Epithelial cell of prostate (primary cell): Measurements from ENCODE around the gene TRABD2A.

Source experiments
- DNase-seq: peaks from one replicate; pipeline ENCODE4 v3.0.0-alpha.2; 2011; ENCODE audit warnings: low read depth, low spot score
- H3K27ac ChIP-seq: fragments of 450-650 bp; 2 replicates; pipeline ENCODE4 v1.5.1; 2017; ENCODE audit warnings: mild to moderate bottlenecking

The TRABD2A gene

GRCh38 chr2:84905181-84906107 is 24.6 kb upstream of the TRABD2A start, which contains the start of gene TMSB10:
Gene TMSB10 (plus strand): TSS chr2:84905656.
- DNase-seq: no peak
- H3K27ac ChIP-seq: peak within 1 kb of the TSS; percentile 99

GRCh38 chr2:84904717-84905174 is 23.9 kb upstream of the TRABD2A start:
- no peak for DNase-seq
- peak overlapping the region; percentile 99 for H3K27ac ChIP-seq

GRCh38 chr2:84904151-84904550 is 23.3 kb upstream of the TRABD2A start:
- no peak overlapping the region for H3K27ac ChIP-seq
- no peak for DNase-seq

GRCh38 chr2:84902526-84902925 is 21.6 kb upstream of the TRABD2A start:
- no peak for DNase-seq
- H3K27ac ChIP-seq: no peak overlapping the region

- H3K27ac ChIP-seq: no peak overlapping the region
- no peak for DNase-seq
Measured at GRCh38 chr2:84901593-84902120, 20.8 kb upstream of the TRABD2A start.

- DNase-seq: no peak
- H3K27ac ChIP-seq: no peak overlapping the region
Measured at GRCh38 chr2:84900971-84901370, 20.1 kb upstream of the TRABD2A start.

GRCh38 chr2:84899304-84900204 is 18.7 kb upstream of the TRABD2A start:
- peak overlapping the region; percentile 87 for H3K27ac ChIP-seq
- no peak for DNase-seq

- H3K27ac ChIP-seq: peak overlapping the region; percentile 87
- no peak for DNase-seq
Measured at GRCh38 chr2:84897773-84898172, 16.9 kb upstream of the TRABD2A start.

- H3K27ac ChIP-seq: no peak overlapping the region
- no peak for DNase-seq
Measured at GRCh38 chr2:84896567-84896966, 15.7 kb upstream of the TRABD2A start.

- peak overlapping the region; percentile 7 for H3K27ac ChIP-seq
- no peak for DNase-seq
Measured at GRCh38 chr2:84894758-84895520, 14.1 kb upstream of the TRABD2A start.

- DNase-seq: no peak
- peak overlapping the region; percentile 7 for H3K27ac ChIP-seq
Measured at GRCh38 chr2:84894131-84894586, 13.3 kb upstream of the TRABD2A start.

GRCh38 chr2:84891355-84892010 is 10.6 kb upstream of the TRABD2A start:
- no peak overlapping the region for H3K27ac ChIP-seq
- DNase-seq: no peak

- H3K27ac ChIP-seq: no peak overlapping the region
- DNase-seq: no peak
Measured at GRCh38 chr2:84889332-84889731, 8.4 kb upstream of the TRABD2A start.

- peak overlapping the region; percentile 21 for H3K27ac ChIP-seq
- DNase-seq: no peak
Measured at GRCh38 chr2:84888401-84889276, 7.8 kb upstream of the TRABD2A start.

- no peak for DNase-seq
- H3K27ac ChIP-seq: no peak overlapping the region
Measured at GRCh38 chr2:84886791-84887190, 5.9 kb upstream of the TRABD2A start.

GRCh38 chr2:84885111-84885510 is 4.2 kb upstream of the TRABD2A start:
- DNase-seq: no peak

GRCh38 chr2:84884449-84884848 is 3.6 kb upstream of the TRABD2A start:
- no peak overlapping the region for H3K27ac ChIP-seq

More at GRCh38 chr2:84885111-84885510, 4.2 kb upstream of the TRABD2A start:
- H3K27ac ChIP-seq: no peak overlapping the region

More at GRCh38 chr2:84884449-84884848, 3.6 kb upstream of the TRABD2A start:
- no peak for DNase-seq
